ENCODE results near the gene TMEM53. TPM values are rescaled to one million over a fixed set of nuclear protein-coding genes. Genes with fewer than 3 reads are reported as not detected.
A peak's percentile ranks its signal among the peaks of the same experiment; 100 is the strongest.

TMEM53 gene
- total RNA-seq, 3 donors from 2014 or later, result 8.3 to 9.4 (median 9.2) TPM

DNA sequence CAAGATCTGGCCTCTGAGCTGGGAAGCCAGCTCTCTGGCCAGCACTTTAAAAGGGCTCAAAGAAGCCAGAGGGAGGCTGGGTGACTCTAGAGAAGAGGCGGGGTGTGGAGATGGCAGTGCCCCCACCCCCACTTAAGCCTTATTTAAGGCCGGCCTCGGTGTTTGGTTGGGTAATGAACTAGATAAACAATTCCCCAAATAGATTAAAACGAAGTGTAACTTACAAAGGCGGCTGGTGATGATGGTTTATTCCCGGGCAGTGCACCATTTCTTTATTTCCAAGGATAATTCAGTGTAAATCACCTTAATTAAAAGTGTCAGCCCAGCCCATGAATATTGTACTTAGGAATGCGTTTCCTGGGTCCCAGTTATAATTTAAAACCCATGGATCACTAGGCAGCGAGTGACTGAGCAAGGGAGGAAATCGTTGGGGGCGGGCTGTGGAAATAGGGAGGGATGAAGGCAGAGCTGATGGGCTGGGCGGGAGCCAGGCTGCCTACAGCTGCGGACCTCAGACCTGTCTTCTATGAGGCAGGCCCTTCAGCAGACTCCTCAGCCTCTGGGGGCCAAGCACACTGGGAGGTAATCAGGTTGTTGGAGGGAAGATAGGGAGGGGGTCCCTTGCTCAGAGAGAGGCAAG lies 54.9 kb downstream of the TMEM53 start:
- TF ChIP-seq POLR2A (IDR thresholded peaks at IDR 0.05), result no peak
- TF ChIP-seq, protein P1, sequence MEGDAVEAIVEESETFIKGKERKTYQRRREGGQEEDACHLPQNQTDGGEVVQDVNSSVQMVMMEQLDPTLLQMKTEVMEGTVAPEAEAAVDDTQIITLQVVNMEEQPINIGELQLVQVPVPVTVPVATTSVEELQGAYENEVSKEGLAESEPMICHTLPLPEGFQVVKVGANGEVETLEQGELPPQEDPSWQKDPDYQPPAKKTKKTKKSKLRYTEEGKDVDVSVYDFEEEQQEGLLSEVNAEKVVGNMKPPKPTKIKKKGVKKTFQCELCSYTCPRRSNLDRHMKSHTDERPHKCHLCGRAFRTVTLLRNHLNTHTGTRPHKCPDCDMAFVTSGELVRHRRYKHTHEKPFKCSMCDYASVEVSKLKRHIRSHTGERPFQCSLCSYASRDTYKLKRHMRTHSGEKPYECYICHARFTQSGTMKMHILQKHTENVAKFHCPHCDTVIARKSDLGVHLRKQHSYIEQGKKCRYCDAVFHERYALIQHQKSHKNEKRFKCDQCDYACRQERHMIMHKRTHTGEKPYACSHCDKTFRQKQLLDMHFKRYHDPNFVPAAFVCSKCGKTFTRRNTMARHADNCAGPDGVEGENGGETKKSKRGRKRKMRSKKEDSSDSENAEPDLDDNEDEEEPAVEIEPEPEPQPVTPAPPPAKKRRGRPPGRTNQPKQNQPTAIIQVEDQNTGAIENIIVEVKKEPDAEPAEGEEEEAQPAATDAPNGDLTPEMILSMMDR (IDR thresholded peaks at IDR 0.05), result no peak
- no peak for TF ChIP-seq POLR2AphosphoS5 (IDR thresholded peaks at IDR 0.05)
- DNase-seq (ENCODE audit: low spot score in 2 of 2), result no peak
- Histone ChIP-seq H3K4me1 (peaks cover 0 to 6% of the 10 kb centered on the region in 2 donors), H3K9me3 (no peaks in the 10 kb centered on the region), H3K27me3 (peaks cover 0 to 12% of the 10 kb centered on the region in 2 donors), H3K4me3 (no peak overlapping the region), H3K36me3 (no peaks in the 10 kb centered on the region), H3K27ac (no peak overlapping the region)
- intact Hi-C loops (cut with DNase I; ENCODE audit: low total_unique reads), result no loop called here

DNA sequence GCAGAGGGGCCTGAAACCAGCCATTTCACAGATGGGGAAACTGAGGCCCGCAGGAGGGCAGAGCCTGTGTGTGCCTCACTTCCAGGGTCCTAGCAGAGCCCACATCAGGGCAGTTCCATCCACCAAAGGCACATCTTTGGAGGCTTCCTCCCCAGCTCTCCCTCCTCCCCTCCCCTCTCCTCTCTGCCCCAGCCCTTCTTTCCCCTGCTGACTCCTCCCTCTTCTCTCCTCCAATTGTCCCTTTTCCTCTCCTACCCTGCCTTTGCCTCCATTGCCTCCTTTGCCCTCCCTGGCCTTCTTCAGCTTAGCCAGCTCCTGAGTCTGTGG lies 56.6 kb downstream of the TMEM53 start:
- Histone ChIP-seq H3K4me1 (peaks cover 0 to 6% of the 10 kb centered on the region in 2 donors), H3K27me3 (peaks cover 0 to 12% of the 10 kb centered on the region in 2 donors), H3K9me3 (no peaks in the 10 kb centered on the region), H3K4me3 (peak overlapping the region in 2 of 3 donors; percentile 36 to 63), H3K36me3 (no peaks in the 10 kb centered on the region), H3K27ac (no peak overlapping the region)
- TF ChIP-seq, protein P1 (IDR thresholded peaks at IDR 0.05), result no peak
- TF ChIP-seq POLR2A (IDR thresholded peaks at IDR 0.05), result no peak
- no peak for TF ChIP-seq POLR2AphosphoS5 (IDR thresholded peaks at IDR 0.05)
- DNase-seq (ENCODE audit: low spot score in 2 of 2), result no peak
- intact Hi-C loops (cut with DNase I; ENCODE audit: low total_unique reads), result no loop called here

DNA sequence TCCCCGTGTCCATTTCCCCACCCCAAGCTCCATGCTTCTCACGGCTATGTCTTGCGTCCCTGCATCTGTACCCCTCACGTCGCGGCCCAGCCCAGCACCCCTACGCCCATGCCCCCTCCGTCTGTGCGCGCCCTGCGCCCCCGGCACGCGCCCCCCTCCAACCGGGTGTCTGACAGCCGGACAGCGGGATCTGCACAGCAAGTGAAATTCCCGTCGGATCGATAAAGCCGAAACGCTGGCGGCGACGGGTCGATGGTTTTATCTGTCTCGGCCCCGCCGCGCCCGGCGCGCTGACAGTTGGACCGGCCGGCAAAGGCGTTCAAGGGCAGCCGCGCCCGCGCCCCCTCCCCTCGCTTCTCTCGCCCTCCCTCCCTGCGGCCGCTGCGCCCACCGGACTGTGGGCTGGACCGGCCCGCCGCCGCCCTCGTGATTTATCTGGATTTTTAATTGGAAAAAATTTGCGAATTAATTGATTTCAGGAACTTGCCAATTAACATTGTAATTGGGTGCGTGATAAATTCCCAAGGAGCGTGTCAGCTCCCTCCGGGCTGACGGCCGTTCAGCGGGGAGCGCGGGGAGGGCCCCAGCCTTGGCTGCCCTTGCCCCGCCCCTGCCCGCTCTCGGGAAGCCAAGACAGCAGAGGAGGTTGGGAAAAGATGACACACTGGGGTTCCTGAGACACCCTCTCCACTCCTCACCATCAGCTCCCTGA lies 57.1 kb downstream of the TMEM53 start:
- H3K27me3 ChIP-seq, result peaks cover 0 to 12% of the 10 kb centered on the region in 2 donors
- H3K36me3 ChIP-seq, result no peaks in the 10 kb centered on the region
- H3K27ac ChIP-seq, result no peak overlapping the region
- TF ChIP-seq, protein P1 (IDR thresholded peaks at IDR 0.05), result no peak
- TF ChIP-seq POLR2AphosphoS5 (IDR thresholded peaks at IDR 0.05) (no peak), POLR2A (IDR thresholded peaks at IDR 0.05) (no peak)
- DNase-seq (ENCODE audit: low spot score in 2 of 2), result no peak
- intact Hi-C loops (cut with DNase I; ENCODE audit: low total_unique reads), result no loop called here
- peak overlapping the region; percentile 36 to 63 (median 47) for H3K4me3 ChIP-seq
- H3K4me1 ChIP-seq, result peaks cover 0 to 6% of the 10 kb centered on the region in 2 donors
- no peaks in the 10 kb centered on the region for H3K9me3 ChIP-seq

DNA sequence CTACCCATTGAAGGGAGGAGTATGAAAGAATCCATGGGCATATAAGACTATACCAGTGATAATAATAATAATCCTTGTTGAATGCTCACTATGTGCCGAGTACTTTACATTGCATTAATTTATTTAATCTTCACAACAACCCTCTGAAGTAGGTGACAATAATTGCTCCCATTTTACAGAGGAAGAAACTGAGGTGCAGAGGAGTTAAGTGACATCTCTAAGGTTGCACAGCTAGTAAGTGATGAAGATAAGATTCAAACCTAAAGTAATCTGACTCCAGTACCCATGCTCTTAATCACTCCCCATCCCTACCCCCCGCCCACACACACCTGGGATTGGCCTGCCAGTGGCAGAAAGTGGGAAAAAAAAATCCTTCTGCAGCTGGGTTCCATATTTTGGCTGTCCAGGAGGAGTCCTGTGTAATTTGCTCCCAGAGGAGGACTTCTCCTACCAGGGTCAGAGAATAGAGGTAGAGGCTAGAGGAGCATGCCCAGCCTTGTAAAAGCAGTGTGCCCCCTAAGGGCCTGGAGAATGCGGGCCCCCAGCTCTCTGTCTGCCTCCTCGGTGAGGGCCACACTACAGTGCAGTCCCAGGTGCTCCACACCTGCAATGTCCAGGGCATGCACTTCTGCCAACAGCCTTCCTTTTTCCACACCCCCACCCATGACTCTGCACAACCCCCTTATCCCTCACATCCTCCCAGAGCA lies 57.8 kb downstream of the TMEM53 start:
- peaks cover 0 to 6% of the 10 kb centered on the region in 2 donors for H3K4me1 ChIP-seq
- TF ChIP-seq POLR2A (IDR thresholded peaks at IDR 0.05) (no peak), POLR2AphosphoS5 (IDR thresholded peaks at IDR 0.05) (no peak)
- TF ChIP-seq, protein P1 (IDR thresholded peaks at IDR 0.05), result no peak
- H3K36me3 ChIP-seq, result no peaks in the 10 kb centered on the region
- DNase-seq (ENCODE audit: low spot score in 2 of 2), result no peak
- H3K4me3 ChIP-seq, result peak overlapping the region in 2 of 3 donors; percentile 47 to 63
- H3K27ac ChIP-seq, result no peak overlapping the region
- peaks cover 0 to 12% of the 10 kb centered on the region in 2 donors for H3K27me3 ChIP-seq
- intact Hi-C loops (cut with DNase I; ENCODE audit: low total_unique reads), result no loop called here
- H3K9me3 ChIP-seq, result no peaks in the 10 kb centered on the region

DNA sequence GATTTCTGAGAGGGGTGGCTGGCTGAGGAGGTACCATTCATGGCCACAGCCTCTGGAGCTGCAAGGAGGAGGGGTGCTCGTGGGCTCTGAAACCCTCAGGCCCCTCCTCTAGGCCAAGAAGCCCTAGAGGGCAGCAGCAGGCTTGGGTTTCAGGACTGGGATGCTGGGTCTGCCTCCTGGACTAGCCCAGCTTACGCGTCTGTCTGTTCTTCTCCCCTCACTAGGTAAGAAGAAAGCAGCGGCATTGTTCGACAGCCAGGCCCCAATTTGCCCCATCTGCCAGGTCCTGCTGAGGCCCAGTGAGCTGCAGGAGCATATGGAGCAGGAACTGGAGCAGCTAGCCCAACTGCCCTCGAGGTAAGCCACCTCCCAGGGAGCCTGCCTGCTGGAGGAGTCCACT lies 60.3 kb downstream of the TMEM53 start:
- DNase-seq (ENCODE audit: low spot score in 2 of 2), result no peak
- TF ChIP-seq POLR2AphosphoS5 (IDR thresholded peaks at IDR 0.05), result no peak
- TF ChIP-seq, protein P1 (IDR thresholded peaks at IDR 0.05), result no peak
- TF ChIP-seq POLR2A (IDR thresholded peaks at IDR 0.05), result no peak
- Histone ChIP-seq H3K9me3 (no peaks in the 10 kb centered on the region), H3K27me3 (peaks cover 0 to 12% of the 10 kb centered on the region in 2 donors), H3K4me3 (no peak overlapping the region), H3K4me1 (peaks cover 0 to 6% of the 10 kb centered on the region in 2 donors), H3K36me3 (no peaks in the 10 kb centered on the region), H3K27ac (no peak overlapping the region)
- intact Hi-C loops (cut with DNase I; ENCODE audit: low total_unique reads), result no loop called here

Data from breast epithelium (tissue), 4 donors.